ENCODE measurements around the gene PAX2. TPM values are rescaled to one million over a fixed set of nuclear protein-coding genes. Genes with fewer than 3 reads are reported as not detected.

Gene PAX2
- total RNA-seq, 4 donors from 2014 or later, result not detected

DNA sequence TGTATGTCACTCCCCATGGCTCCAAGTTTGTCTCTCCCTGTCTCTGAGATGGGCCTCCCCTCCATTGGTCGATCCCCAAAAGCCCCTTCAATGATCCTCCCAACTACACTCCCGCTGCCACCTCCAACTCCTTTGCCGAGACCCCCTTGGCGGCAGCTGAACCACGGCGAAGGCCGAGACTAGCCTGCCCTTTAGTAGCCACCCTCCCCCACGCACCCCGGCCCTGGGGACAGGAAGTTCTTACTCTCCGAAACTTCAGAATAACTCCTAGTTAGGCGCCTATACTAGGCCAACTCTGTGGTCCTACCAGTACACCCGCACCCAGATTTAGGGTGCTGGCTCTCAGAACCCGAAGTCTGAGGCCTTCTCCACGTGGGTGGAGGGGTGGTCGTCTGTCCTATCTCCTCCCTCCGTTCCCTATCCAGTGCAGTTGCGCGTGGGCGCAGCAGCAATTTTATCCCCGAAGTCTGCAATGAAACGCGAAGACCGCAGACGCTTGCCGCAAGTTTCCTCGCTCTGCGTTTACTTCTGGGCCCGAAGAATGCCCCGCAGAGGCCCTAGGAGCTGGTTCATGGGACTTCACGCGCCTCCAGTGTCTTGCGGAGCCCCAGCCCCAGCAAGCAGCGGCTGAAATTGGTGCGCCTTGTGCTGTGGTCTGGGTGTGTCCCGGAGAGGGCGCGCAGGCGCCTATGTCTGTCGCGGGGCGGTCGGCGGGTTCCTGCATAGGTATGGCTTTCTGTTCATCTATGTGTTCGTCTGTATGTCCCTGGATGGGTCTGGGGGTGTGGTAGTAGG lies 84.7 kb downstream of the PAX2 start:
- Histone ChIP-seq H3K9me3 (no peaks in the 10 kb centered on the region), H3K4me3 (replicated peaks in 1 of 3) (no peak overlapping the region), H3K36me3 (no peaks in the 10 kb centered on the region), H3K27ac (no peak overlapping the region), H3K27me3 (peaks cover 35% of the 10 kb centered on the region), H3K4me1 (peaks cover 22 to 43% of the 10 kb centered on the region in 2 donors)
- WGBS, 2 donors, result 7 to 8% methylated on average over 44 of the region's 44 CpGs
- TF ChIP-seq POLR2A (IDR thresholded peaks at IDR 0.05) (no peak), CTCF (IDR thresholded peaks at IDR 0.05) (no peak)
- intact Hi-C loops (cut with DNase I), result no loop called here
- DNase-seq, result no peak

GRCh38 chr10:100830728-100831111 lies 85.3 kb downstream of the PAX2 start:
- no peak for DNase-seq
- Histone ChIP-seq H3K9me3 (no peaks in the 10 kb centered on the region), H3K27me3 (peaks cover 33% of the 10 kb centered on the region), H3K27ac (no peak overlapping the region), H3K4me3 (replicated peaks in 1 of 3) (no peak overlapping the region), H3K36me3 (no peaks in the 10 kb centered on the region), H3K4me1 (peaks cover 22 to 43% of the 10 kb centered on the region in 2 donors)
- TF ChIP-seq CTCF (IDR thresholded peaks at IDR 0.05) (no peak), POLR2A (IDR thresholded peaks at IDR 0.05) (no peak)
- intact Hi-C loops (cut with DNase I), result no loop called here
- WGBS, 2 donors, result 0 to 7% methylated on average over 1 of the region's 1 CpG

- TF ChIP-seq POLR2A (IDR thresholded peaks at IDR 0.05) (no peak), CTCF (IDR thresholded peaks at IDR 0.05) (no peak)
- WGBS, 2 donors, result 67 to 81% methylated on average over 1 of the region's 1 CpG
- Histone ChIP-seq H3K27me3 (peaks cover 33% of the 10 kb centered on the region), H3K27ac (no peak overlapping the region), H3K4me1 (peaks cover 22 to 35% of the 10 kb centered on the region in 2 donors), H3K36me3 (no peaks in the 10 kb centered on the region), H3K4me3 (replicated peaks in 1 of 3) (no peak overlapping the region), H3K9me3 (no peaks in the 10 kb centered on the region)
- intact Hi-C loops (cut with DNase I), result no loop called here
- no peak for DNase-seq
These were observed 86.4 kb downstream of the PAX2 start for GRCh38 chr10:100831742-100832141.

- TF ChIP-seq POLR2A (IDR thresholded peaks at IDR 0.05) (no peak), CTCF (IDR thresholded peaks at IDR 0.05) (no peak)
- no peaks in the 10 kb centered on the region for H3K9me3 ChIP-seq
- no peak for DNase-seq
- H3K27ac ChIP-seq, result no peak overlapping the region
- H3K4me3 ChIP-seq (replicated peaks in 1 of 3), result no peak overlapping the region
- no peaks in the 10 kb centered on the region for H3K36me3 ChIP-seq
- intact Hi-C loops (cut with DNase I), result no loop called here
- no peaks in the 10 kb centered on the region for H3K27me3 ChIP-seq
- H3K4me1 ChIP-seq, result no peaks in the 10 kb centered on the region
- 77 to 84% methylated on average over 7 of the region's 7 CpGs for WGBS, 2 donors
These were observed 90.4 kb downstream of the PAX2 start for GRCh38 chr10:100835810-100836209.

GRCh38 chr10:100836891-100837290 lies 91.5 kb downstream of the PAX2 start:
- DNase-seq, result no peak
- H3K27me3 ChIP-seq, result no peaks in the 10 kb centered on the region
- H3K36me3 ChIP-seq, result no peaks in the 10 kb centered on the region
- H3K4me1 ChIP-seq, result no peaks in the 10 kb centered on the region
- H3K27ac ChIP-seq, result no peak overlapping the region
- H3K9me3 ChIP-seq, result no peaks in the 10 kb centered on the region
- intact Hi-C loops (cut with DNase I), result no loop called here
- no peak overlapping the region for H3K4me3 ChIP-seq (replicated peaks in 1 of 3)
- no peak for TF ChIP-seq POLR2A (IDR thresholded peaks at IDR 0.05)
- TF ChIP-seq CTCF (IDR thresholded peaks at IDR 0.05), result no peak
